SIG-M5 treated with dmso at 0.1 percent for 504 hours (cell line): Measurements from ENCODE around the gene RASA1.

Experiments
- DNase-seq: peaks from one replicate; lab custom pipeline; 2025; ENCODE audit not compliant: unreplicated experiment; lab: John Stamatoyannopoulos, UW

RASA1 gene

DNA sequence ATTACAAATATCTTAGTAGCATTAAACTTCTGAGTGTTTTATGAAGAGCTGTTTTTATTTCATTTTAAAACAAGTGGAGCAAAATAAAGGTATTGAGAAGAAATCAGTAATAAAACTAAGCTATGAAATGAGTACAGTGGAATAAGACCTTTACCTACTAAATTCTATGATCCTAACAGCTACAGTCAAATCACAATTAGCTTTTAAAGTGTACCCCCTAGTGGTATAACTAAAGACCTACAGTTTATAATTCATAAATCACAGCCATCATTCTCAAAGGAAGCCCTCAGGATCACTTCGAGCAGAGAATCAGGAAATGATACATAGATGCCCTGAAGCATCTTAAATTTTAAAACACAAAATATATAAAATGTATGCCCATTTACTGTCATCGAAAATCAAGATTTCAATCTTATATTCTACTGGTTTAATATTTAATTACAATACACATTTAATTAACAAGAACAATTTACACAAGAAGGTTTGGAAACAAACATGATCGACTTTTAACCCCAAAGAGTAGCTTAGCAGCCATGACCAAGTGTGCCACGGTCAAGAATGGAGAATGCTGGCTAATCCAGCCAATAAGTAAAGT is 132.7 kb downstream of the RASA1 start:
- peak; percentile 77 for DNase-seq

DNA sequence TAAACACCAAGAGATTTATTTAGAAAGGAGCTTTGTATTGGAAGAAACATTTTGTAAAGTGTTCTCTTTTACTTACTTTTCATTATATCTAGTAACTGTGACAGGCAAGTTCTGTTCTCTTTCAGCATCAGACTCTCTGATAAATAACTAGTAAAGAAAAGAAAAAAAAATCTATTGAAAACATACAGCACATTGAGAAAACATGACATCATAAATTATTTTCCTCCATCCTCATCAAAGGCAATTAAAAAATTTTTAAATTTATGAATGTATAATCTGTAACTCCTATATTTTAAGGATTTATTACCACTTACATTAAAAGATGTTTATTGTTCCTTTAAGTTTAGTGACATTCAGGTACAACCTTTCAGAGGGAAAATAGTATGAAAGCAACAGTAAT is 133.9 kb downstream of the RASA1 start:
- no peak for DNase-seq

DNA sequence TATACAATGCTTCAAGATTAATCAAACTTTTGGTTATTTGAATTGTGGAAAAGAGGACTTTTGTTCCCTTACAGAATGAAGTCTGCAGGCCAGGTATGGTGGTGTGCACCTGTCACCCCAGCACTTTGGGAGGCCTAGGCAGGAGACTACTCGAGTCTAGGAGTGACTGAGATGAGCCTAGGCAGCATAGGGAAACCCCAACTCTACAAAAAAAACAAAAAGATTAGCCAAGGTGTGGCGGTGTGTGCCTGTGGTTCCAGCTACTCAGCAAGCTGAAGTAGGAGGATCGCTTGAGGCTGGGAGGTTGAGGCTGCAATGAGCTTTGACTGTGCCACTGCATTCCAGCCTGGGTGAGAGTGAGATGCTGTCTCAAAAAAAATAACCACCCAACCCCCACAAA is 135.7 kb downstream of the RASA1 start:
- no peak for DNase-seq

DNA sequence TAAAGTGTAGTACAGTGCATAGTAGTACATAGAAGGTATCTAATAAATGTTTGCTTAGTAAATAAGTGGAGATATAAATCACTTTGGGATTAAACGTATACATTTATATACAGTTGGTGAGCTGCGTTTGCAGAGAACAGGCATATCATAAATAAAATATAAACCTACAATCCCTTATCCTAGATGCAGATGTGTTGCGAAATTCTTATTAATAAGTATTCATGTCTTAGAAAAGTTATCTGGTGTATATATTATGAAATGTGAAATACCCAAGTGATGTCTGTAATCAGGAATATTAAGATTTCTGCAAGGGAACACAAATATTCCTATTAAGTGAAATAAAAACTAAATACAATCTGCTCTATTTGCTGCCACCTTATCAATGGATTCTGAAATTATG is 136.2 kb downstream of the RASA1 start:
- DNase-seq = no peak

DNA sequence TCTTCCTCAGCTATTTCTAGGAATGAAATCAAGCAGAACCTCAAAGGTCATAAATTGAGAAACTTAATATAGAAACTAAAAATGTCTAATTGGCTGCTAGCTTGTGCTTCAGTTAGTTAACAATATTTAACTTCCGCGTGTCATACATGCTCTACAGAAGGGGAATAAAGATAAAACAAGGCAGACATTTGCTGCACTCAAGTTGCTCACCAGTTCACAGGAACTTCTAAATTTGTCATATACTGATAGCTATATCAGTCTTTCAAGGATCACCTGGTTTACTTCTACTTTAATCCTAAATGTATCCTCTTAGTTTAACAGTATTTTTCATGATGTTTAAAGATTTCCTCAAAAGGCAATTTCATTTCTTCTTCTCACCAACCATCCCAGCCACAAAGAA is 136.7 kb downstream of the RASA1 start:
- no peak for DNase-seq

DNA sequence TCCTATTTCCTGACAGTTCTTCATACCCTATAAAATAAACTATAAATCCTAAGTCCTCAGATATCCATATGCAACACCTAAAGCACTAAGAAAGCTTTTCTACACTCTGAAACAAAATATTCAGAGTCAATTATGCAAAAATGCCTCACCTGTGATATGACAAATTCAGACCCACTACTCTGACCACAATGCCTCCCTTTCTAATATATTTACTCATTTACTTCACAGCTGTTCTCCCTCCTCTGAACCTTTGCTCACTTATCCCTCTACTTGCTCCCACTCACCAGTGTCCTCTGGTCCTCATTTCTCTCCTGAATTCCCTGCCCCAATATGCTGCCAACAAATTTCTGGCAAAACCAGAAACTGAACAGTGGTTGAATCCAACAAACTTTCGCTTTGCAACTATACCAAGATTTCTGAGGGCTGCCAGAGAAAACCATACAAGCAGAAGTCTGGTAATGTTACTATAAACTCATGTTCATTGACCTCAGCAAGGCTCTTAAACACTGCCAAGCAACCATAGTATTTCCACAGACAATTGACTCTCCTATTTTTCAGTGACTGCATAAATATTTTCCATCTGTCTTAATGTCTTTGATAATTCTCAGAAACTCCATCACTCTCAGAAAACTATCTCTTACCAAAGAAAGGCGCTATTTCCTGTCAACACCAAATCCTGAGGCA is 137.9 kb downstream of the RASA1 start:
- DNase-seq = no peak

DNA sequence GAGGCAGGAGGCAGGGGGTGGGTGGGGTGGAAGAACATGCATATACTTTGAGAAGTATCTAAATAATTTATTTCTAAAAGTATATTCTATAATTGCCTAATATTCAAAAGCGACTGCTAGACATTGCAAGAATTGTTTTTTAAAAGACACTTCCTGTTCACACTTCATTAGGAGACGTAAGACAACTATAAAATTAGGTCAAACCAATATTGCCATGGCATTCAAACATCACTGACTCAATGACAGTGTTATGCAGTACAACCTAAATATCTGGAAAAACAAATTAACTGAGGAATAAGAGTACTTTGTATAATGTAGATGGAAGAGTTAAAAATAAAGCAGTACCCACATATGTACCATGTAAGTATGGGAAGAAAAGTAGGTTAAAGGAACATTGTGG is 140.5 kb downstream of the RASA1 start:
- no peak for DNase-seq

DNA sequence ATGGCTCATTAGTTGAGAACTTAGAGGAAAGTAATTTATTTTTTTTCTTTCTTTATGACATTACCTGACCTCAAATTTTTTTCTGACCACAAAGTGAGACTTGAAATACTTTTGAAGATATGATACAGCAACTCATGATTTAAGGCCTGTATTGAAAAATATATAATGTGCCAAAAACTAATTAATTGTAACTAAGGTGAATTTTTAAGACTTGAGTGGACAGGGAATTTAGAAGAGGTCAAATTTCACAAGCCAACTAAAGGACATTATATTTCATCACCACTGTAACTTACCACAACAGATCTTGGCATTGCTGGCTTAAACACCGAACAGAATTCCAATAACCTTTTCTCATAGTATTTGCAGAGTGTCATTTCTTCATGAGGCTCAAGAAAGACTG is 143.2 kb downstream of the RASA1 start:
- no peak for DNase-seq

DNA sequence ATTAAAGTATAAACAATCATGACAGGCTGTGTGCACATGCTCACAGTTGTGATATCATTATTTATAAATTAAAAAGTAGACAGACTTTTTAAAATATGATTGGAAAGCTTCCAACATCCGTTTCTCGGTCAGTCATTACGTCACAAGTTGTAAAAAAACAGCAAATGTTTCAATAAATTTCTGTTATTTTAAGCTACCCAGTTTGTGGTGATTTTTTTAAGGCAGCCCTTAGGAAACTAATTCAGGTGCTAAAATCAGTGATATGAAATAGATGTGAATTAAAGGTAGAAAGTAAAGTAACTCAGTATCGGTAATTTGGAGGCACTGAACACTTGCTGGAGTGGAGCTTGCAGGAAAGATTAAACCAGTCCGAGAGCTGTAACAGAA is 143.9 kb downstream of the RASA1 start:
- DNase-seq = no peak

DNA sequence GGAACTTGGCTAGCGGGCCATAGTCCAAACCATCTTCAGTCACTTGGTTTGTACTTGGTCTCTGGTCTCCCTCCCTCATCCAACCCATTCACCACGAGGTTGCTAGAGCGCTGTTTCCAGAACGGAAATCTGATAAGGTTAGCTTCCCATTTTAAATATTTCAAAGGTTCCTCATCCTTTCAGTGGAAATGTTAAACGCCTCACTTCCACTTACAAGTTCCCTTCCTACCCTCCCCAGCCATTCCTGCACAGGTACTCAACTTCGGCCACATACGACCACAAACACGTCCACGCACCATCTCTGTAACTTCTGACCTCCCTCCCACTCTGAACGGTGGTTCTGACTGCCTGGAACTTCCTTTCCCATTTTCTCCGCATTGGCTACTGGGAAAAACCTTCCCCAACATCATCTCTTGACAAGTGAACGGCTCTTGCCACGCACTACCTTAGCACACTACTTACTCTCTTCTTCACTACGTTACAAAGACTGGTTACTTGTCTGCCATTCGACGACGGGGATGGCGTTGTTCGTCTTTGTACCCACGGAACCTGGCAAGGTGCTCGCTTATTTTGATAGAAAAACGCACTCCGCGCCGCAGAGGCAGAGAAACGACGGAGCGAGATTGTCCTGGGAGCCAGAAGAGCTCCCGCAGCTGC is 144.4 kb downstream of the RASA1 start:
- peak; percentile 56 for DNase-seq

DNA sequence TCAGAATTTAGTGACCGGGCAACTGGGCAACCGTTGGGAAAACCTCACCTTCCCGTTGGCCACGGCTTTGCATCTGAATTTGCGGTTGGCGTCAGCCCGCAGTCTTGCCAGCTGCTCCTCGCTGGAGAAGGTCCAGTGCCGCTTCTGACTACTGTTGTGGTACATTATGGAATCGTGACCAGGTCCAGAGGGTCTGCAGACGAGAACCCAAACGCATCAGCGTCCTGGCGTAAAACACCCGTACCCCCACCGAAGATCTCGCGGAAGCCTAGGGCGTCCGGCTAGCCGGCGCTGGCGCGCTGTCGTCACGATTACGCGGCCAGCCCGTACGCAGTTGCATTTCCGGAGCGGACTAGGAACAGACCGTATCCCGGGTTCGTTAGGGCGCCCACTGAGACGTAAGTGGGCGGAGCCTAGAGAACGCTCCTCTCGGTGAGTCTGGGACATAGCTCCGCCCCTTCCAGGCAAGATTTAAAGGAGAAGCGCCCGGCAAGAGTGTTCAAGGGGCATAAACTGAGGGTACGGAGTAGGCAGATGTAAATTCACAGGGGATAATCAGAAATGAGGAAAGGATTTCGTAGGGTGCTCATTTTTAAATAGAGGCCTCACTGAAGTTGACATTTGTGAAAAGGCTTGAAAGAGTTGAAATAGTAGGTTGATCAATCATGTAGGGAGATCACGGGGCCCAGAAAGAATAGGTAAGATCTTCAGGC is 145.1 kb downstream of the RASA1 start, which contains the start of gene CCNH:
CCNH (minus strand) TSS at position 301 of the 713 bp plus-strand sequence; CDS start at position 165, 136 bp downstream.
- DNase-seq = peak; percentile 99

DNA sequence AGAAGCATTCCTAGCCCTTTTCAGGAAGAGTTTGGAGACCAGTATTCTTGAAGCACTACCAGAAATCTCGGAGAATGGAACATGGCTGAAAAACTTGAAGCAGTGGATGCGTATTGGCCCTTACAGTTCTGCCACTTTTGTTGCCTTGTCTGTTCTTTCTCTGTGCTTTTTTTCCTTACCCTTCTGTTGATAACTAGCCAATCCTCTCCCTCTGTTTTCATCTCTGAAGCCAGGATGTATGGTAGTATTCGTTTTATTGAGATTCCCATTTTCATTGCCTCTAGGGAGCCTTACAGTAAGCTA is 145.6 kb downstream of the RASA1 start:
- no peak for DNase-seq

DNA sequence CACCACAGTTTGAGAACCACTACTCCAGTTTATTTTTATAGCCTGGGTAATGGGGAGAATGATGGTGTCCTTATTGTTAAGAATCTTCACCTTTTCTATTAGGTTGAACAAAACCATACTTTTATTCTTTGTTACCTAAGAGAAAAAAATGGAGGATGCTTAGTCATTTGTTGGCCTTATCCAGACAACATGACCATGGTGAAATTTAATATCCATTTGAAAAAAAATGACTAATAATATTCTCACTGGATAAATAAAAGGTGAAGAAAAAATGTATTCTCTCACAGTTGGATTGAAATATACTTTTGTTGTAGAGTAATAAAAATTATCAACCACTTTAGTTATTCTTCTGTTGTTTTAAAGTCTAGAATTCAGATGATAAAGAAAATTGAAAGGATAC is 150.8 kb downstream of the RASA1 start:
- no peak for DNase-seq

DNA sequence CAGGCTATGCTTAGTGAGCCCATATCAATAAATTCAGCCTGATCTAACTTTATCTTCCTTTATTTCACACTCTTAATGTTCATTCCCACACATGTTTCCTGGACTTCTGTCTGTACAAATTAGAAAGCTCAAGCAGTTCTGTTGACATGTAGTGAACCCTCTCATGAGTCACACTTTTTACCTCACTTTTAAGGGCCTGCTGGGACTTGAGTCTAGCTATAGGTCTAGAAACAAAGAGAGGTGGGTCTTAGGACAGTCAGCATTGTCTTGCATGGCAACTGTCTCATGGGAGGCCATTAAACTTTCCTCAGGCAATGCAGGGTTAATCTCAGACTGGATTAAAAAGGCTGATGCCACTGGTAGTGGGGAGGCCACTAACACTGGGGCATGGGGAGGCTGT is 153.6 kb downstream of the RASA1 start:
- no peak for DNase-seq

DNA sequence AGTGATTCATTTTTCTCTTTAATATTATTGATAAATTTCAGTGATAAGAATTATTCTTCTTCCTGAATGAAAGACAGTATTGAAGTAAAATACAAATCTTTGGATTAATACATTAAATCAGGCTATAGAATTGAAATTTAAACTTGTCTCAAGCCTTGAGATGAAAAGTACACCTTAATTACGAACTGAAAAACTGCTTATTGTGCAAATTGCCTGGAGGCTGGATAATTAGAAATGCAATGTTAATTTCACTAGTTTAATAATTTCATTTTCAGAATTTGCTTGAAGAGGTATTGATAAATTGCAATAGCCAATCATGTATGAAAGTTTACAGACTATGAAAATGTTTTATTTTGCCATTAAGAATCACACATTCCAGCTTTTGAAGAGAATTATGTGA is 156.1 kb downstream of the RASA1 start:
- DNase-seq = no peak

DNA sequence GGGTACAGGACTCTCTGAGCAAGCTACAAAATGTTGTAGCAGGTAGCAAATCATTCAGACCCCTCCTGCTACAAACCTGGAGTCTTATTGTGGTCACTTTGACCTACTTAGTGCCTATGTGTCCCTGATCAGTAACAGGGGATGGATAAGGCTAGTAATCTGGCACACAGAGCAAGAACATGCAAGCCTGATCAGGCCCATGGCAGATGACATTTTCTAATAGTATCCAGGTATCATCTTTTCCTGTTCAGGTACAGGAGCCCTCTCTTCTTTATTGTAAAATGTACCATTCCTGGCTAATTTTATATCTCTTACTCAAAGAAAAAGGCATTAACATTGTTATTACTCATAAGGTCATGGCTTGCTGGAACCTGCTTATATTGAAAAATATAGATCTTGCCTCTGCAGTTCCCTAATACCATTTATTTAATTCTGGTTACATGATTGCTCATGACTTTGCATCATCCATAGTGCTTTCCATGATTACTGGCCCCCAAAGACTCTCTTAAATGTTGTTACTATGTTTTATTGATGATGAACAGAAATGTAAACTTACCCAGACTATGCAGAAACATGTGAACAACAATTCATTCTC is 163.3 kb downstream of the RASA1 start:
- no peak for DNase-seq

DNA sequence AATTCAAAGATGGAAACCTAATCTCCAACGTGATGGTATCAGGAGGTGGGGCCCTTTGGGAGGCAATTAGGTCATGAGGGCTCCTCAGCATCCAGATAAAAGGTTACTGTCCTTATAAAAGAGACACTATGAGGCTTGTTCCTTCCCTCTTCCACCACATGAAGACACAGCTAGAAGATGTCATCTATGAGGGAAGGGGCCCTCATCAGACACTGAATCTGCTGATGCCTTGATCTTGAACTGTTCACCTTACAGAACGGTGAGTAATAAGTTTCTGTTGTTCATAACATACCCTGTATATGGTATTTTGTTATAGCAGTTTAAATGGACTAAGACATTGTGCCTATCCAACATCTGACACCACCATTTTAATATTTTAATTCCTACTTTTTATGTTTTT is 164.8 kb downstream of the RASA1 start:
- DNase-seq = no peak

DNA sequence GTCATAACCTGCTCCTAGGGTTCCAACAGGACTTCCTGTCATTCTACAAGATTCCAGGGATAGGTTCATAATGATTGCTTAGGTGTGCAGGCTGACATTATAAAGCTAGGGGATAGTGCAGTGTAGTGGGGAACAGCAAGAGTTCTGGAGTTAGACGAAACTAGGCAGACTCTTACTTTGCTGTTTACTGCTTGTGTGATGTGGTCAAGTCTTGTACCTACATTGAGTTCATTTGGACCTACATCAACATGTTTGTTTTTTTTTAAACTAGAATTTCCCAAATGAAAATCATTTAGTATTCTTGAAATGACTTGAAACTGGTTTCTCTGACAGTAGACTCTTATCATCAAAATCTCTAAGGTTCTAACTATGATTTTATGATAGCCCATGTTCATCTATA is 166.3 kb downstream of the RASA1 start:
- DNase-seq = no peak

DNA sequence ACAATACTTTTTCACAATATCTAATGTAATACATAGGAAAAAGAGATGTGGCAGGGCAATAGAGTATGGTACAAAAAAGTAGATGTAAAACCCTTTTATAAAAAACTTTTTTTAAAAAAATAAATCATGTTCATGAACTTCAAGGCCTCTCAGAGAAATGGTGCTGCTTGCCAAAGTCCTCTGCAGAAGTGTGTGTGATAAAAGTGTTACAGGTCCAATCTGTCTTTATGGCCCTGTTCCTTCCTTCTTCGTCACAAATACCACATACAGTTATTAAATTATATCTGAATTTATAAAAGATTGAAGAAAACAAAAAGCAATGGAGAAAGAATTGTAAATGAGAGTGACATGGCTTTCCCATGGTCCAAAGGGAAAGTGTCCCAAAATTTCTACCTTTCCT is 166.8 kb downstream of the RASA1 start:
- DNase-seq = no peak

DNA sequence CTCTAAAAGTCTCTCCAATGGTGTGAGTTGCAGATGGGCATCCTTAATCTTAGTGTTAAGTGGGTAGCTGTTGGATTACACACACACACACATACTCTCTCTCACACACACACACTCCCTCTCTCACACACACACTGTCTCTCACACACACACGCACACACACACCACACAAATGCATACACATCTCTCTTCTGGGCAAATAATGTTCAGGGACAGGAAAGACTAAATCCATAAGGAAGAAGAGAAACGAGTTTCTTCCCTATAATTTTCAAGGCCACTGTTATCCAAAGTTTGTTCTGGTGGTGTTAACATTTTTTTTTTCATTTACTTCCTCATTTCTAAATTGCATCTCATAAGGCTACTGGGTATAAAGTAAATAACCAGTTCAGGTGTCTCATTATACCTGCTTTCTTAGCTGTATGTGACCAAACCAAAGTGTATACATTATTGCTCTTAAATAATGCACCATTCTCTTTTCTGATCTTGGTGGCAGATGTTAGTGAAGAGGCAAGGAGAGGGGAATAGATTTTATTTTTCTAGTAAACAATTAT is 167.5 kb downstream of the RASA1 start:
- DNase-seq = no peak

DNA sequence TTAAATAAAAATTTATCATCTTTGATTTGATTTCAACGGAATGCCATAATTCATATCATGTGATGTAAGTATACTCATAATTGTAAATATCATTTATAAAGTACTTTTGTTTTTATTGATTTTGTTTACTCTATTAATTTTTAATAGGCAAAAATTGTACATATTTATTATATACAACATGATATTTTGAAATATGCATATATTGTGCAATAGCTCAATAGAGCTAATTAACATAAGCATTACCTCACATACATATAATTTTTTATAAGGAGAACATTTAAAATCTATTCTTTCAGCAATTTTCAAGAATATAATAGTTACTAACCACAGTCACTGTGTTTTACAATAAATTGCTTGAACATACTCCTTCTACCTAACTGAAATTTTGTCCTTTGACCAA is 170.0 kb downstream of the RASA1 start:
- DNase-seq = no peak
